Panc1 (cell line): ENCODE data around the gene ABCC1. TPM values are rescaled to one million over a fixed set of nuclear protein-coding genes. Genes with fewer than 3 reads are reported as not detected.

Experiments
- ATAC-seq: fragments of 200-7000 bp; cut with Tn5 transposase; 2 replicates; pipeline ENCODE4 v1.9.1; 2020; ENCODE audit warnings: mild to moderate bottlenecking, moderate library complexity
- BruUV-seq: library from RNA; stranded (reverse); fragments of 400-500 nt; replicated peaks from 2 replicates; lab custom pipeline; 2021; lab: Mats Ljungman, UMichigan
- CTCF ChIA-PET: fragments of 300-600 bp; sonication (Branson Sonifier 250); formaldehyde crosslinking; loops from one replicate; lab custom pipeline; 2022; ENCODE audit warnings: antibody characterized with exemption; lab: Charles Lee
- POLR2A ChIA-PET: fragments of 300-600 bp; sonication (Branson Sonifier 250); formaldehyde crosslinking; loops from one replicate; lab custom pipeline; 2022; ENCODE audit warnings: antibody characterized with exemption; lab: Charles Lee
- DNase-seq: peaks from one replicate; pipeline ENCODE4 v3.0.0-alpha.2; 2010; ENCODE audit warnings: low read depth, low spot score
- H3K27ac ChIP-seq: 2 replicates; pipeline ENCODE4 v1.5.1; 2011; ENCODE audit warnings: mild to moderate bottlenecking, low read length, inconsistent platforms
- H3K27me3 ChIP-seq: fragments of 200-500 bp; sonication (Bioruptor generic); 2 replicates; pipeline ENCODE4 v1.6.0; 2014; ENCODE audit warnings: low read length, inconsistent platforms; ENCODE audit not compliant: control insufficient read depth, insufficient read depth
- H3K36me3 ChIP-seq: fragments of 200-500 bp; sonication (Bioruptor generic); 2 replicates; pipeline ENCODE4 v1.5.1; 2014; ENCODE audit warnings: inconsistent platforms, mild to moderate bottlenecking, low read length, moderate library complexity; ENCODE audit not compliant: control insufficient read depth, insufficient read depth
- H3K4me1 ChIP-seq: 2 replicates; pipeline ENCODE4 v1.5.1; 2011; ENCODE audit warnings: inconsistent platforms, mild to moderate bottlenecking, low read length, moderate library complexity; ENCODE audit not compliant: control insufficient read depth, insufficient read depth
- H3K4me3 ChIP-seq, 2 experiments: 2 replicates each; pipeline ENCODE4 v1.5.1; 2011 to 2012; ENCODE audit warnings: low read depth in 2 of 2, low read length in 2 of 2, mild to moderate bottlenecking in 2 of 2, inconsistent platforms in 1 of 2, moderate library complexity in 1 of 2
- H3K9me3 ChIP-seq: fragments of 200-500 bp; sonication (Bioruptor generic); 2 replicates; pipeline ENCODE4 v1.5.1; 2014; ENCODE audit warnings: low read depth, mild to moderate bottlenecking, inconsistent platforms, low read length, moderate library complexity; ENCODE audit not compliant: control insufficient read depth, insufficient read depth
- POLR2AphosphoS5 ChIP-seq: IDR thresholded peaks from 2 replicates; pipeline ENCODE4 v1.6.1; 2012; ENCODE audit warnings: mild to moderate bottlenecking, low read depth, low read length, moderate library complexity
- REST ChIP-seq, 2 experiments: IDR thresholded peaks; 2 replicates each; pipeline ENCODE4 v1.6.1; 2011 to 2012; ENCODE audit warnings: low read depth in 2 of 2, control low read depth in 1 of 2, low read length in 1 of 2, mild to moderate bottlenecking in 1 of 2, moderate library complexity in 1 of 2; ENCODE audit not compliant: insufficient read depth in 1 of 2
- SIN3A ChIP-seq: IDR thresholded peaks from 2 replicates; pipeline ENCODE4 v1.6.1; 2012; ENCODE audit warnings: low read depth, mild to moderate bottlenecking, low read length, moderate library complexity, borderline replicate concordance; ENCODE audit not compliant: insufficient read depth
- TCF7L2 ChIP-seq: IDR thresholded peaks from 2 replicates; pipeline ENCODE4 v1.6.1; 2011; ENCODE audit warnings: mild to moderate bottlenecking, low read depth, low read length, inconsistent platforms
- in situ Hi-C: cut with HindIII; loops from 2 replicates; pipeline ENCODE4 v1.10.0; 2016; ENCODE audit warnings: low sequenced_read_pairs, low pct_unique_long_range_greater_than_20kb
- intact Hi-C: fragments of 100-400 bp; cut with micrococcal nuclease; formaldehyde crosslinking; loops from one replicate; pipeline ENCODE4 v1.10.0; 2022; ENCODE audit not compliant: unreplicated experiment
- total RNA-seq: library from RNA; stranded (reverse); gene quantifications from one replicate; pipeline ENCODE4 v1.2.1, GENCODE V29; 2021; ENCODE audit not compliant: unreplicated experiment
- TF ChIP-seq, protein P1 (sequence below): fragments of 450-650 bp; IDR thresholded peaks from 2 replicates; pipeline ENCODE4 v1.5.1; 2017; ENCODE audit warnings: mild to moderate bottlenecking

ABCC1 gene
- total RNA-seq, 1 experiment from 2014 or later = 296 TPM

GRCh38 chr16:16007743-16008111, 58.3 kb downstream of the ABCC1 start:
- CTCF ChIA-PET = no interaction called here
- TF ChIP-seq, protein P1, sequence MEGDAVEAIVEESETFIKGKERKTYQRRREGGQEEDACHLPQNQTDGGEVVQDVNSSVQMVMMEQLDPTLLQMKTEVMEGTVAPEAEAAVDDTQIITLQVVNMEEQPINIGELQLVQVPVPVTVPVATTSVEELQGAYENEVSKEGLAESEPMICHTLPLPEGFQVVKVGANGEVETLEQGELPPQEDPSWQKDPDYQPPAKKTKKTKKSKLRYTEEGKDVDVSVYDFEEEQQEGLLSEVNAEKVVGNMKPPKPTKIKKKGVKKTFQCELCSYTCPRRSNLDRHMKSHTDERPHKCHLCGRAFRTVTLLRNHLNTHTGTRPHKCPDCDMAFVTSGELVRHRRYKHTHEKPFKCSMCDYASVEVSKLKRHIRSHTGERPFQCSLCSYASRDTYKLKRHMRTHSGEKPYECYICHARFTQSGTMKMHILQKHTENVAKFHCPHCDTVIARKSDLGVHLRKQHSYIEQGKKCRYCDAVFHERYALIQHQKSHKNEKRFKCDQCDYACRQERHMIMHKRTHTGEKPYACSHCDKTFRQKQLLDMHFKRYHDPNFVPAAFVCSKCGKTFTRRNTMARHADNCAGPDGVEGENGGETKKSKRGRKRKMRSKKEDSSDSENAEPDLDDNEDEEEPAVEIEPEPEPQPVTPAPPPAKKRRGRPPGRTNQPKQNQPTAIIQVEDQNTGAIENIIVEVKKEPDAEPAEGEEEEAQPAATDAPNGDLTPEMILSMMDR = no peak
- no peak for TF ChIP-seq REST (IDR thresholded peaks at IDR 0.05; ENCODE audit: insufficient read depth in 1 of 2, low read depth in 2 of 2, low read length in 1 of 2)
- no peak for TF ChIP-seq TCF7L2
- no peak for TF ChIP-seq SIN3A
- no peak for TF ChIP-seq POLR2AphosphoS5
- POLR2A ChIA-PET = no interaction called here
- no peaks in the 10 kb centered on the region for H3K36me3 ChIP-seq
- ATAC-seq (no peak), DNase-seq (no peak)
- no TSS peak for BruUV-seq
- H3K27ac ChIP-seq = peak overlapping the region; percentile 72
- in situ Hi-C loops = no loop called here
- intact Hi-C loops = no loop called here
- peaks cover 33% of the 10 kb centered on the region for H3K4me1 ChIP-seq
- H3K9me3 ChIP-seq = no peaks in the 10 kb centered on the region
- H3K4me3 ChIP-seq = no peak overlapping the region
- H3K27me3 ChIP-seq = no peaks in the 10 kb centered on the region

- Histone ChIP-seq H3K4me1 (peaks cover 34% of the 10 kb centered on the region), H3K4me3 (no peak overlapping the region), H3K27me3 (no peaks in the 10 kb centered on the region), H3K27ac (no peak overlapping the region), H3K9me3 (no peaks in the 10 kb centered on the region), H3K36me3 (no peaks in the 10 kb centered on the region)
- ChIA-PET CTCF (no interaction called here), POLR2A (interaction anchor here (0.6 kb wide), 1 partner anchor 18 kb away, joined by 3 read pairs; no protein-coding TSS in a partner anchor)
- no TSS peak for BruUV-seq
- ATAC-seq (no peak), DNase-seq (no peak)
- intact Hi-C loops (no loop called here), in situ Hi-C loops (no loop called here)
- TF ChIP-seq TCF7L2 (no peak), POLR2AphosphoS5 (no peak), SIN3A (no peak), REST (IDR thresholded peaks at IDR 0.05; ENCODE audit: insufficient read depth in 1 of 2, low read depth in 2 of 2, low read length in 1 of 2) (no peak)
- TF ChIP-seq, protein P1 = no peak
These were observed 59.2 kb downstream of the ABCC1 start for GRCh38 chr16:16008666-16009065.
